Activated CD4-positive, alpha-beta T cell treated with anti-CD3 and anti-CD28 coated beads, Interleukin-2, Interleukin-4, amounts not matched to agents 100 ng/mL and 50 ng/mL, durations not matched to agents 16 hours and 8 hours (primary cell): ENCODE measurements around the gene DOK4.

ENCODE experiments used
- DNase-seq: peaks from one replicate; pipeline ENCODE4 v3.0.0-alpha.2; 2020; ENCODE audit warnings: low spot score

The DOK4 gene

GRCh38 chr16:57518922-57519321 lies 32.6 kb upstream of the DOK4 start:
- DNase-seq, result no peak

GRCh38 chr16:57518520-57518919 lies 32.2 kb upstream of the DOK4 start:
- DNase-seq, result no peak

GRCh38 chr16:57517397-57518367 lies 31.4 kb upstream of the DOK4 start:
- DNase-seq, result no peak

GRCh38 chr16:57516773-57517172 lies 30.5 kb upstream of the DOK4 start:
- no peak for DNase-seq

- no peak for DNase-seq
Observed at GRCh38 chr16:57516176-57516725, 30.0 kb upstream of the DOK4 start.

GRCh38 chr16:57514791-57515600 lies 28.7 kb upstream of the DOK4 start:
- no peak for DNase-seq

- no peak for DNase-seq
Observed at GRCh38 chr16:57514371-57514770, 28.1 kb upstream of the DOK4 start.

- DNase-seq, result no peak
Observed at GRCh38 chr16:57513371-57514102, 27.2 kb upstream of the DOK4 start.

- no peak for DNase-seq
Observed at GRCh38 chr16:57512296-57513001, 26.2 kb upstream of the DOK4 start.

- no peak for DNase-seq
Observed at GRCh38 chr16:57510016-57510871, 24.0 kb upstream of the DOK4 start.

GRCh38 chr16:57509231-57509923 lies 23.1 kb upstream of the DOK4 start:
- no peak for DNase-seq

- no peak for DNase-seq
Observed at GRCh38 chr16:57508035-57508425, 21.7 kb upstream of the DOK4 start.

- no peak for DNase-seq
Observed at GRCh38 chr16:57507136-57508034, 21.1 kb upstream of the DOK4 start.

- DNase-seq, result no peak
Observed at GRCh38 chr16:57505169-57505568, 18.9 kb upstream of the DOK4 start.

- no peak for DNase-seq
Observed at GRCh38 chr16:57504491-57504890, 18.2 kb upstream of the DOK4 start.

- no peak for DNase-seq
Observed at GRCh38 chr16:57504001-57504400, 17.7 kb upstream of the DOK4 start.

- DNase-seq, result no peak
Observed at GRCh38 chr16:57503366-57503765, 17.1 kb upstream of the DOK4 start.

- DNase-seq, result no peak
Observed at GRCh38 chr16:57502048-57502775, 15.9 kb upstream of the DOK4 start.
